HuH-7 (cell line): Measurements from ENCODE around the gene SNRPA.
"Not testable (repeated sequence)": the region's sequence is repeated elsewhere in the genome, so short reads cannot be mapped to it uniquely, and the experiment has no call there.

Experiments
- DNase-seq: peaks from one replicate; pipeline ENCODE4 v3.0.0; 2011; ENCODE audit warnings: low spot score

The SNRPA gene

GRCh38 chr19:40745402-40745780, 5.6 kb upstream of the SNRPA start:
- DNase-seq = no peak

DNA sequence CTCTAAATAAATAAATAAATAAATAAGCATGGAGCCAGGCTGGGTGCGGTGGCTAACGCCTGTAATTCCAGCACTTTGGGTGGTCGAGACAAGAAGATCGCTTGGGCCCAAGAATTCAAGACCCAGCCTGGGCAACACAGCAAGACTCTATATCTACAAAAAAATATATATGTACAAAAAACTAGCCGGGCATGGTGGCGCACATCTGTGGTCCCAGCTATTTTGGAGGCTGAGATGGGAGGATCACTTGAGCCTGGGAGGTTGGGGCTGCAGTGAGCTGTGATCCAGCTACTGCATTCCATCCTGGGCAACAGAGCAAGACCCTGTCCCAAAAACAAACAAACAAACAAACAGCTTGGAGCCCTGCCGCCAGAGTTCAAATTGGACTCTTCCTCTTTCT, 3.5 kb upstream of the SNRPA start:
- no peak for DNase-seq

GRCh38 chr19:40750058-40750873, 737 bp upstream of the SNRPA start, which contains the start of gene ACTMAP:
TSS of gene ACTMAP (minus strand) at chr19:40750477. CDS start at chr19:40749803, 674 bp downstream.
- DNase-seq = peak; percentile 98

DNA sequence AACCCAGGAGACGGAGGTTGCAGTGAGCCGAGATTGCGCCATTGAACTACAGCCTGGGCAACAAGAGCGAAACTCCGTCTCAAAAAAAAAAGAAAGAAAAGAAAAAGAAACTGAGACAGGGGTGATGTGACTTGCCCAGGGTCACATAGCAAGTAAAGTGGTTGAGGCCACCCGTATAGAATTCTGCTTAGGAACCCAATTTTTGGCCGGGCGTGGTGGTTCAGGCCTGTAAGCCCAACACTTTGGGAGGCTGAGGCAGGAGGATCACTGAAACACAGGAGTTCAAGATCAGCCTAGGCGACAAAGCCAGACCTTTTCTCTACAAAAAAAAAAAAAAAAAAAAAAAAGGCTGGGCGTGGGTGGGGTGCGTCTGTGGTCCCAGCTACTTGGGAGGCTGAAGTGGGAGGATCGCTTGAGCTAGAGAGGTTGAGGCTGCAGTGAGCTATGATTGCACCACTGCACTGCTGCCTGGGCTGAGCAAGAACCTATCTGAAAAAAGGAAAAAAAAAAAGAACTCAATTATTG, 1.3 kb downstream of the SNRPA start:
- DNase-seq = no peak

DNA sequence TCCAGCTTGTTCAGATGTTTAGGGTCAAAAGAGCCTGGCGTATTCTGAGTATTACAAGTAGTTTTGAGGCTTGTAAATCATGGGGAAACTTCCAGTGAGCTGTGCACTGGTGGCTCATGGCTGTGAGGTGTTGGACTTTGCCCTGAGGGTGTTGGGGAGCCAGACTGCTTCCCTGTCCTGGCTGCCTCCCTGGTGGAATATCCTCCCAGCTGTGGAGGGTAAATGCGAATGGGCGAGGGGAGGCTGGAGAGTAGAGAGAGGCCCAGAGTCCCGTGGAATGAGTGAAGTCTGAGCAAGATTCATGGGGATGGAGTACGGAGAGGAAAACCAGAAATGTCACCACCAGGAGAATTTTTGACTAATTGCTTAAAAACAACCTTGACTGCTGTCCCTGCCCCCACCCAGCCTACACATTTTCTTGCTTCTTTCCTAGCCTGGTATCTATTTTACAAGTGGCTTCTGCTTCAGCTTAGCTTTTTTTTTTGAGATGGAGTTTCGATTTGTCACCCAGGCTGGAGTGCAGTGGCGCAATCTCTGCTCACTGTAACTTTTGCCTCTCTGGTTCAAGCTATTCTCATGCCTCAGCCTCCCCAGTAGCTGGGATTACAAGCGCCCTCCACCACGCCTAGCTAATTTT, 3.7 kb downstream of the SNRPA start:
- peak; percentile 42 for DNase-seq

GRCh38 chr19:40755248-40755624, 4.2 kb downstream of the SNRPA start:
- no peak for DNase-seq

GRCh38 chr19:40755791-40756190, 4.8 kb downstream of the SNRPA start:
- no peak for DNase-seq

DNA sequence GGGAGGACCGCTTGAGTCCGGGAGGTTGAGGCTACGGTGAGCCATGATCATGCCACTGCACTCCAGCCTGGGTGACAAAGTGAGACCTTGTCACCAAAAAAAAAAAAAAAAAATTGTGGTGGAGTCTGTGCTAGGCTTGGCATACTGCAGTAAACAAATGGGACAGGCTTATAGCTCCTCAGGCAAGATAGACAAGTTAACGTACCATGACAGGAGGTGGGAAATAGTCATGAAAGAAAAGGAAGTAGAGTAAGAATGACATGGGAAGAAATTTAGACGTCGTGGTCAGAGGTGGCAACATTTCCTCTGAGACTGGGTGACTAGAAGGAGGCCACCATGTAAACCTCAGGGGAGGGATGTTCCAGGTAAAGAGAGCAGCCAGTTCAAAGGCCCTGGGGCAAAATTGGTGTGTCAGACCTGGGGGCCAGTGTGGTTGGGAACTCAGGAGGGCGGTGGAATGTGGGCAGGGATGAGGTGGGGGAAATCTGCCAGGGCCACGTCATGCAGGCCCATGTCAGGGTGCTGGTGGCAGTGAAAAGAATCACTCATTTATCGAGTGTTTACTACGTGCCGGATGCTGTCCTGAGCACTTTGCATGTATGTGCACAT, 5.6 kb downstream of the SNRPA start:
- DNase-seq = no peak

DNA sequence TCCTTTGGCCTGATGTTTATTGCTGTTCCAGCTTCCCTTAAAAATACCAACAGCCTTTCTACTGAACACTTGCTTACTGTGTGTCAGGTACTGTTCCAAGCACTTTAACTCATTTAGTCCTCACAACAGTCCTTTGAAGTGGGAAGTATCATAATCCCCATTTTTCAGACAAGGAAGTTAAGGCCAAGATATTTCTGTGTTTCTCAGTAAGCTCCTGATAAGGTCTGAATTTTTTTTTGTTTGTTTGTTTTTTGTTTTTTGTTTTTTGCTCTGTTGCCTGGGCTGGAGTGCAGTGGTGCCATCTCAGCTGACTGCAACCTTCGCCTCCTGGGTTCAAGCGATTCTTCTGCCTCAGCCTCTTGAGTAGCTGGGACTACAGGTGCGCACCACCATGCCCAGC, 7.5 kb downstream of the SNRPA start:
- no peak for DNase-seq

GRCh38 chr19:40759352-40759751, 8.3 kb downstream of the SNRPA start:
- no peak for DNase-seq

DNA sequence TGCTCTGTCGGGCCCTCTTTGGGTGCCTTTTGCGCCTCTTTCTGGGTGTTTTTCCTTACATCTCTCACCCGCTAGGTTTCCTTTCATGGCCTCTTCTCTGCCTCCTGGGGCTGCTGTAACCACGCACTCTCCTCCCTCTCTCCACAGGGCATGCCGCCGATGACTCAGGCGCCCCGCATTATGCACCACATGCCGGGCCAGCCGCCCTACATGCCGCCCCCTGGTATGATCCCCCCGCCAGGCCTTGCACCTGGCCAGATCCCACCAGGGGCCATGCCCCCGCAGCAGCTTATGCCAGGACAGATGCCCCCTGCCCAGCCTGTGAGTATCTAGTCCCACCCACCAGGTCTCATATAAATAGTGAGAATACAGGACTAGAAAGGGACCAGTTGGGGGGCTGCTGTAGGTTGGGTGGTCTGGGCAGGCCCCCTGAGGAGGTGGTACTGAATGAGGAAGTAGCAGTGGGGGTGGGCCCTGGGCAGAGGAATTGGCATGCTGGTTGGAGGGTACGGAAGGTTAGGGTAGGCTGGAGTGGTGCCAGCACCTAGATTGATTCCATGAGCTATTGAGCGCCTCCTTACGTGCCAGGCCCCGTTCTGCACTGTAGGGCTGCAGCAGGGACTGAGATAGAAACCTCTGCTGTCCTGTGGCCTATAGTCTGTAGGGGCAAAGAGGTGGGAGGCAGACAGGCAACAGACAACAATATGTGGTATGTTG, 11.9 kb downstream of the SNRPA start:
- DNase-seq = no peak

DNA sequence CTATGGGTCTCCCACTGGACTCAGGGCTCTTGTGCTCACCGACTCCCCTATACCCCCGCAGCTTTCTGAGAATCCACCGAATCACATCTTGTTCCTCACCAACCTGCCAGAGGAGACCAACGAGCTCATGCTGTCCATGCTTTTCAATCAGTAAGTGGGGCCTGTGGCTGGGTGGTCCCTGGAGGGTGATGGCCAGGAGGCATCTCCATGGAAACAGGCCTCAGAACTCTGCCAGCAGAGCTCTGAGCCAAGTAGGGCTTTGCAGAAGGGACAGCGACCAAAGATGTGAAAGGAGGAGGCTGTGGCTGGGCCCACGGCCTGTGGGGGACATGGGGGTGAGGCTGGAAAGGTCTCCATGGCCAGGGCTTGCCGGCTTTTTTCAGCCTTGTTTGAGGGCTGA, 12.5 kb downstream of the SNRPA start:
- no peak for DNase-seq

- no peak for DNase-seq
Observed at GRCh38 chr19:40763963-40764362, 13.0 kb downstream of the SNRPA start.

GRCh38 chr19:40766385-40766784, 15.4 kb downstream of the SNRPA start:
- not testable (repeated sequence) for DNase-seq

- no peak for DNase-seq
Observed at GRCh38 chr19:40768869-40769268, 17.9 kb downstream of the SNRPA start.

- not testable (repeated sequence) for DNase-seq
Observed at GRCh38 chr19:40771101-40771862, 20.3 kb downstream of the SNRPA start.

DNA sequence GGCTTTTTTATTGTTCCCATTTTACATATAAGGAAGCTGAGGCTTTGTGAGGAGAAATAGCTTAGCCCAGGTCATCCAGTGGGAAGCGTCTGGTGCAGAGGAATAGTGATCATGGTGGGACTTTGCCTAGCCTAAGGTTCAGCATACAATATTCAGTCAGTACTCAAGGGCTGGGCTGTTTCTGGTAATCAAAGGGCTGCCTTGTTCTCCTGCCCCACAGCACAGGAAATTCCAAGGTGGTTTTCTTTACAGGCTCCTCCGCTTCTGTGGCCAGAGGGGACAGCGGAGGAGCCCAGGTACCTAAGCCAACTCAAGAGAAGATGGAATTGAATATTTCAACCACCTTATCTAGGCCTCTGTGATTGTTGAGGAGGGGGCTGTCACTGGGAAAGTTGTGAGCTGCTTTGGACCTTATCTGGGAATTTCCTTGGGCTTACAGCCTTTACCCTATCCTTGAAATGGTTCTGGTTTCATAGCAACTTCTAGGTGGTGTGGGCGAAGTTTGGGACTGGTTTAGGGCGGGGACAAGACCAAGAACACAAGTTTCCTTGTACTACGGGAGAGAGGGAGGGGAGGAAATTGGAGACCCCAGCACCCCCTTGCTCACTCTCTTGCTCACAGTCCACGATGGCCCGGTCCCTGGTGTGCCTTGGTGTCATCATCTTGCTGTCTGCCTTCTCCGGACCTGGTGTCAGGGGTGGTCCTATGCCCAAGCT, 24.1 kb downstream of the SNRPA start, which contains the start of gene MIA:
MIA (plus strand) TSS at position 606 of the 716 bp plus-strand sequence; CDS start at position 628, 22 bp downstream.
- no peak for DNase-seq

GRCh38 chr19:40775632-40776022, 24.6 kb downstream of the SNRPA start:
- no peak for DNase-seq

GRCh38 chr19:40776364-40776763, 25.4 kb downstream of the SNRPA start:
- no peak for DNase-seq

DNA sequence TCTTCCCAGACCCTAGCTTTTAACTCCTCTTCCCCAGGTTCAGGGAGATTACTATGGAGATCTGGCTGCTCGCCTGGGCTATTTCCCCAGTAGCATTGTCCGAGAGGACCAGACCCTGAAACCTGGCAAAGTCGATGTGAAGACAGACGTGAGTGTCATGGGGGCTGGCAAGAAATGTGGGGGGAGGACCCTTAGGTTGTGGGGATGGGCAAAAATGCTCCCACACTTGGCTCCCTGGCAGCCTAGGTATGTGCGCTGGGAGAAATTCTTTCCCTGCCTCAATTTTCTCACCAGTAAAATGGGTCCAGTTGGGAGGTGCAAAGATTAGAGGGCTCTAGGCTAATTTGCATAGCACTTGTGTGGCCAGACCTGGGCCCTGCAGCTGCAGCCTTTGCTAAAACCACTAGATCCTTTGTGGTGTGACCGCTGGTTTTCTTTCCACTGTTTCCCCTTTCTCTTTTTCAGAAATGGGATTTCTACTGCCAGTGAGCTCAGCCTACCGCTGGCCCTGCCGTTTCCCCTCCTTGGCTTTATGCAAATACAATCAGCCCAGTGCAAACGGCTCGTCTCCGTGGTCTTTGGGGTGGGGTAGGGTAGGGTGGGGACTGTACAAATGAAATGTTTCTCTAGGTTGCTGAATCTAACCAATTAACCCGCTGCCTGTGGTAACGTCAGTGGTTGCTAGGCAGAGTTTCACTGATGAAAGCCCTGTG, 26.1 kb downstream of the SNRPA start:
- peak; percentile 91 for DNase-seq
